Fibroblast of mammary gland (primary cell): Measurements from ENCODE around the gene PI4KA.

Experiments used
- DNase-seq: peaks from one replicate; pipeline ENCODE4 v3.0.0-alpha.2; 2010; ENCODE audit warnings: low read depth
- H3K4me3 ChIP-seq: 2 replicates; pipeline ENCODE4 v1.5.1; 2011; ENCODE audit warnings: low read depth, mild to moderate bottlenecking, low read length, moderate library complexity; ENCODE audit not compliant: control insufficient read depth
- TF ChIP-seq, protein P1 (sequence below): conservative IDR thresholded peaks from 2 replicates; pipeline ENCODE4 v1.5.1; 2011; ENCODE audit warnings: low read depth, low read length, inconsistent platforms; ENCODE audit not compliant: control insufficient read depth, insufficient read depth

Gene PI4KA

DNA sequence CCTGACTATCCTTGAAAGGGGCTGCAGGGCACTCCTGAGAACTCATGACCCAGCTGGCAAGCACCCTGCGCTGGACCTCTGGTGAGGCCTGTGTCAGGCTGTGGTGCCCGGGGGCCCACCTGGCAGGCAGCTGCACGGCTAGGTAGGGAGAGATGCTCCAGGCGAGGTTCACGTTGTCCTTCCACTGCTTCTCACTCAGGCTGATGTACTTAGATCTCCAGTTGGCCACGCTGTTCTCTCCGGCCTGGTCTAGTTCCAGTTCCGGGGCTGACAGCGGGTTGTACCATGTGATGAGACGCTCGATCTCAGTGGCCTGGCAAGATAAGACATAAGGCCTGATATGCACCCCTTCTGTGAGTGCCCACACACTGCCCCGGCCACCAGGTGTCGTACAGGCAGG, 129.4 kb downstream of the PI4KA start:
- TF ChIP-seq, protein P1, sequence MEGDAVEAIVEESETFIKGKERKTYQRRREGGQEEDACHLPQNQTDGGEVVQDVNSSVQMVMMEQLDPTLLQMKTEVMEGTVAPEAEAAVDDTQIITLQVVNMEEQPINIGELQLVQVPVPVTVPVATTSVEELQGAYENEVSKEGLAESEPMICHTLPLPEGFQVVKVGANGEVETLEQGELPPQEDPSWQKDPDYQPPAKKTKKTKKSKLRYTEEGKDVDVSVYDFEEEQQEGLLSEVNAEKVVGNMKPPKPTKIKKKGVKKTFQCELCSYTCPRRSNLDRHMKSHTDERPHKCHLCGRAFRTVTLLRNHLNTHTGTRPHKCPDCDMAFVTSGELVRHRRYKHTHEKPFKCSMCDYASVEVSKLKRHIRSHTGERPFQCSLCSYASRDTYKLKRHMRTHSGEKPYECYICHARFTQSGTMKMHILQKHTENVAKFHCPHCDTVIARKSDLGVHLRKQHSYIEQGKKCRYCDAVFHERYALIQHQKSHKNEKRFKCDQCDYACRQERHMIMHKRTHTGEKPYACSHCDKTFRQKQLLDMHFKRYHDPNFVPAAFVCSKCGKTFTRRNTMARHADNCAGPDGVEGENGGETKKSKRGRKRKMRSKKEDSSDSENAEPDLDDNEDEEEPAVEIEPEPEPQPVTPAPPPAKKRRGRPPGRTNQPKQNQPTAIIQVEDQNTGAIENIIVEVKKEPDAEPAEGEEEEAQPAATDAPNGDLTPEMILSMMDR, result no peak
- H3K4me3 ChIP-seq, result no peak overlapping the region
- DNase-seq, result no peak

DNA sequence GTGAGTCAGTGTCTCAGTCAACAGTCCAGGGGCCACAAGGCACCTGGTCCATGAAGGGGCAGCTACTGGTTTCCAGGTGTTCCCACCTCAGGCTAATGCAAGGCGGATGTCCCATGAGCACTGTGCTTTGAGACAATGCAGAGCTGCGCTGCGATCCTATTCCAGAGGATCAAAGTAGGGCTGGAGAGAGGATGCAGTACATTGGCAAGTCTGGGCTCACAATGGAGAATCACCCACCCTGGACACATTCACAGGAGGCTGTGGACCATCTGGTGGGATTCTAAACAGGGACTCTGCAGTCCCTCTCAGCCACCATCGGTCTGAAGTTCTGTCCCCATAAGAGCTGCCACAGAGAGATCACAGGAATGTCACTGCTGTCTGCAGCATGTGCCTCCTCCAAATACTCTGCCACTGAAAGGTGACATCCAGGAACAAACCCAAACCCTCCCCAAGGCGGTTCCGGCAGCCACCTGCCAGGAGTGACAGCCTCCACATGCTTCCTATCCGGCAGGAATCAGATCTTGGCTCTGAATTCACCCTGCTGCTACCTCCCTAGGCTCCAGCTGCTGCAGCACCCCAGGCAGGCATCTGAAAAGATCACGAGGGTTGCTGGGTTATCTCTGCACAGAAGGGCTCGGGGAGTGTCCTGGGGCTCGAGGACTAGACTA, 130.0 kb downstream of the PI4KA start:
- no peak overlapping the region for H3K4me3 ChIP-seq
- DNase-seq, result no peak
- TF ChIP-seq, protein P1, result no peak

DNA sequence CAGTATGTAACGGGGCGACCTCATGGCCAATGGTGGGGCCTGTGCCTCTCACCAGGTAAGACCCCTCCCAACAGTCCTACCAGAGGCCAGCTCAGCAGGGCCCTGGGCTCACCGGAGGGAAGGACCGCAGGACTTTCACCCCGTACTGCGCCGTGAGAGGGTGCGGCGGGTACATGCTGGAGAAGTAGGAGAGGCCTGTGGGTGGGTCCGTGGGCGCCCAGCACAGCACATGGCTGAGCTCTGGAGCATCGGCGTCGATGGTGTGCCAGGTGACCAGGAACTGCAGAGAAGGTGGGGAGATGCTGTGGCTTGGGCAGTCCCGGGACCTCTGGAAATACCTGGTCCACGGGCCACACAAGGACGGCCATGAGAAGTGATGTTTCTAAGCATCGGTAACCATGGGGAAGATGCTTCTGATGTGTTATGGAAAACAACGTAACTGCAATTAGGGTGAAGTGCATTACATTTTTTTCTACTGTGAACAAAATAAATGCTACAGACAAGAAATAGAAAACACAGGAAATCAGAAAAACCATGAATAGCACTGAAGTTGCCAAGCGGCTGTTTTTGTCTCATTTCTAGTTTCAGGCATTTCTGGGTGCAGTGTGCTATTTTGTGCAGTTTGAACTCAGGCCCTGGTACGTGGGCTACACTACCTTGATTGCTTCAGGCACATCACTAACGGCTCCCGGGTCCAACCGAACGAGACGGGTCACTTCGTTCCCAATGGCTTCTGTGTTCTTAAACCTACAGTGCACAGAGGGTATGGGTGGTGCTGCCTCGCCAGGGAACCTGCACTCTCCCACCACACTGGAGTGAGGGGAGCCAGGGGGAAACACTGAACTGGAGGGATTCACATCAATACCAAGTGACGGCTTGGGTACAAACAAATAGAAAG, 131.2 kb downstream of the PI4KA start:
- no peak overlapping the region for H3K4me3 ChIP-seq
- TF ChIP-seq, protein P1, result no peak

DNA sequence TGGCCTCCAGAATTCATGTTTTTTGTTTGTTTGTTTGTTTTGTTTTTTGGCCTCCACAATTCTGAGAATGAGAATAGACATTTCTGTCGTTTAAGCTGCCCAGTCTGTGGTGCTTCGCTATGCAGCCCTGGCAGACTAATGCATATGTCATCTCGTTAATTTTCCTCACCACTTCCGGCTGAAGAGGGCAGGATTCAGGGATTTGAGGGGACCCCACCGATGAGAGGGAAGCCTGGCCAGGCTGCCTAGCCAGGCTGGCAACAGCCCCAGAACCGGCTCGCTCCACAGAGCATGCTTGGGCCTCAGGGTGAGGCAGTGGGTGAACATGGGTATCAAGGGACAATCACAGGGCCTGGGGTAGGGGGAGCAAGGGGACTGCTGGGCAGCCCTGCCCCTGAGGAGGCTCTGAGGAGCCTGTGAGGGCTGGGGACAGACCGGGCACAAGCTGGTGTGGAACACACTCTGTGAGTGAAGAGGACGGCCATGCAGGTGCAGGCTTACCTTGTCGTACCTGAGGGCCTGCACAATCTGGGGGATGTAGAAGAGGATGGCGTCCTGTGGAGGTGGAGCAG, 132.5 kb downstream of the PI4KA start:
- no peak for DNase-seq
- TF ChIP-seq, protein P1, result no peak
- H3K4me3 ChIP-seq, result no peak overlapping the region

More for the DNA sequence above, 131.2 kb downstream of the PI4KA start:
- DNase-seq, result no peak

DNA sequence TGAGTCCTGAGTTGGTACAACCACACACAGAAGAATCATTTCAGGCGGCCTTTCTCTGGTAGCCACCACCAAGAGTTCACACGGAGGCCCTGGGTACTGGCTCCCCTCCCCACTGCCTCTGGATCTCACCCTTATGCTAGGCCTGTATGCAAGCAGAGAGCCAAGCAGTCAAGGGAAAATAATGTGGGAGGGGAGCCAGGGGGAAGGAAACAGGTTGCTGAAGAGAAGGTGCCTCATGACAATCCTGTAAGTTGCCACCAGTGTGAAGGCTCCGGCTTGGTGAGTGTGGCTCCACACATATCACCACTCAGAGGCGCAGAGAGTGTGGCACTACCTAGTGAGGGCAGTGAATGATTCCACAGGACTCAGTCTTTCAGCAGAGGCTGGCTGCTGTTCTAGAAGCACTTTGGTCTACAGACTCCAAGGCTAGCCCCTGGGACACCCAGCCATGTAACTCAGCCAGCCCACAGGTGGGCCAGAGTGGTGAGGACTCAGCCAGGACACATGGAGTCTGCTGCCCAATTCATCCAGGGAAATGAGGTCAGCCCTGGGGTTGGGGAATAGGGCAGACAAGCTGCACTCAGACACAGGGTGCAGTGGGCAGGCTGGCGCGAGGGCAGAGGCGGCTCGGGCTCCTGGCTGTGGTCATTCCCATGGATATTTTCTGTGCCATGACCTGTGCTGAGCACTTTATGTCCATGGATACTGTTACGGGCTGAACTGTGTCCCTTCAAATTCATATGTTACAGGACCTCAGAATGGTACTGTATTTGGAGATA, 133.7 kb downstream of the PI4KA start:
- no peak overlapping the region for H3K4me3 ChIP-seq
- TF ChIP-seq, protein P1, result no peak
- DNase-seq, result no peak
